ENCODE measurements around the gene PLCB4.
A peak's percentile ranks its signal among the peaks of the same experiment; 100 is the strongest.

The PLCB4 gene

GRCh38 chr20:9516234-9516871, 447.5 kb downstream of the PLCB4 start:
- H3K4me2 ChIP-seq (ENCODE audit: low read depth, low read length, poor library complexity, severe bottlenecking) = peak overlapping the region; percentile 96

GRCh38 chr20:9517297-9518162, 448.6 kb downstream of the PLCB4 start:
- Histone ChIP-seq H3K4me1 (ENCODE audit: insufficient read depth, low read length, poor library complexity, severe bottlenecking) (peaks cover 68% of the 10 kb centered on the region), H3K9ac (ENCODE audit: low read depth, low read length, poor library complexity, severe bottlenecking) (peak overlapping the region; percentile 93), H3K4me3 (ENCODE audit: low read length, poor library complexity, severe bottlenecking) (peak overlapping the region; percentile 80), H3K36me3 (ENCODE audit: insufficient read depth, low read length) (peaks cover 57% of the 10 kb centered on the region), H3K4me2 (ENCODE audit: low read depth, low read length, poor library complexity, severe bottlenecking) (peak overlapping the region; percentile 96), H3K9me3 (ENCODE audit: insufficient read depth, low read depth, low read length) (no peaks in the 10 kb centered on the region), H3K9me2 (replicated peaks; ENCODE audit: low read depth, low read length) (no peaks in the 10 kb centered on the region), H4K20me1 (ENCODE audit: insufficient read depth, low read length, poor library complexity, severe bottlenecking) (peaks cover 68% of the 10 kb centered on the region), H3K27me3 (ENCODE audit: insufficient read depth, low read length, poor library complexity, severe bottlenecking) (peaks cover 13% of the 10 kb centered on the region), H3F3A (ENCODE audit: low read depth) (peaks cover 15% of the 10 kb centered on the region), H2AFZ (ENCODE audit: low read length) (no peak overlapping the region), H3K79me2 (ENCODE audit: insufficient read depth, low read length) (peaks cover 97% of the 10 kb centered on the region)
- no peak for TF ChIP-seq EZH2phosphoT487 (IDR thresholded peaks at IDR 0.05; ENCODE audit: borderline replicate concordance)
- TF ChIP-seq CTCF (conservative IDR thresholded peaks at IDR 0.05; ENCODE audit: low read length) = peak; percentile 34

More at GRCh38 chr20:9516234-9516871, 447.5 kb downstream of the PLCB4 start:
- peaks cover 46% of the 10 kb centered on the region for H3K36me3 ChIP-seq (ENCODE audit: insufficient read depth, low read length)
- H3K9ac ChIP-seq (ENCODE audit: low read depth, low read length, poor library complexity, severe bottlenecking) = peak overlapping the region; percentile 93
- H3K9me2 ChIP-seq (replicated peaks; ENCODE audit: low read depth, low read length) = no peaks in the 10 kb centered on the region
- H2AFZ ChIP-seq (ENCODE audit: low read length) = peak overlapping the region; percentile 16; the same call in 1 of the 2 replicates
- H3K27me3 ChIP-seq (ENCODE audit: insufficient read depth, low read length, poor library complexity, severe bottlenecking) = peaks cover 13% of the 10 kb centered on the region
- H3K79me2 ChIP-seq (ENCODE audit: insufficient read depth, low read length) = peaks cover 97% of the 10 kb centered on the region
- peaks cover 68% of the 10 kb centered on the region for H3K4me1 ChIP-seq (ENCODE audit: insufficient read depth, low read length, poor library complexity, severe bottlenecking)
- peaks cover 57% of the 10 kb centered on the region for H4K20me1 ChIP-seq (ENCODE audit: insufficient read depth, low read length, poor library complexity, severe bottlenecking)
- TF ChIP-seq EZH2phosphoT487 (IDR thresholded peaks at IDR 0.05; ENCODE audit: borderline replicate concordance) (no peak), CTCF (conservative IDR thresholded peaks at IDR 0.05; ENCODE audit: low read length) (peak; percentile 38)
- peaks cover 15% of the 10 kb centered on the region for H3F3A ChIP-seq (ENCODE audit: low read depth)
- H3K9me3 ChIP-seq (ENCODE audit: insufficient read depth, low read depth, low read length) = no peaks in the 10 kb centered on the region
- peak overlapping the region; percentile 80 for H3K4me3 ChIP-seq (ENCODE audit: low read length, poor library complexity, severe bottlenecking)

- Histone ChIP-seq H3K79me2 (ENCODE audit: insufficient read depth, low read length) (peaks cover 97% of the 10 kb centered on the region), H3K9me3 (ENCODE audit: insufficient read depth, low read depth, low read length) (no peaks in the 10 kb centered on the region), H2AFZ (ENCODE audit: low read length) (no peak overlapping the region), H3K4me3 (ENCODE audit: low read length, poor library complexity, severe bottlenecking) (peak overlapping the region; percentile 80), H3K27me3 (ENCODE audit: insufficient read depth, low read length, poor library complexity, severe bottlenecking) (peaks cover 13% of the 10 kb centered on the region), H3F3A (ENCODE audit: low read depth) (peaks cover 12% of the 10 kb centered on the region), H4K20me1 (ENCODE audit: insufficient read depth, low read length, poor library complexity, severe bottlenecking) (peaks cover 80% of the 10 kb centered on the region), H3K9me2 (replicated peaks; ENCODE audit: low read depth, low read length) (no peaks in the 10 kb centered on the region), H3K9ac (ENCODE audit: low read depth, low read length, poor library complexity, severe bottlenecking) (peak overlapping the region; percentile 93), H3K4me1 (ENCODE audit: insufficient read depth, low read length, poor library complexity, severe bottlenecking) (peaks cover 68% of the 10 kb centered on the region), H3K4me2 (ENCODE audit: low read depth, low read length, poor library complexity, severe bottlenecking) (peak overlapping the region; percentile 96), H3K36me3 (ENCODE audit: insufficient read depth, low read length) (peaks cover 66% of the 10 kb centered on the region)
- TF ChIP-seq CTCF (conservative IDR thresholded peaks at IDR 0.05; ENCODE audit: low read length) (no peak), EZH2phosphoT487 (IDR thresholded peaks at IDR 0.05; ENCODE audit: borderline replicate concordance) (no peak)
These were observed 449.8 kb downstream of the PLCB4 start for GRCh38 chr20:9518576-9519175.
